ENCODE results near the gene FAT1.

- TF ChIP-seq CTCF (IDR thresholded peaks at IDR 0.05): no peak
- no peak for TF ChIP-seq POLR2A (IDR thresholded peaks at IDR 0.05)
These were observed 28.3 kb downstream of the FAT1 start for GRCh38 chr4:186695392-186695791.

Measured in testis (tissue), 2 donors.